HG03103 (cell line): ENCODE results near the gene PLPPR1.
"Not testable (repeated sequence)": the region's sequence is repeated elsewhere in the genome, so short reads cannot be mapped to it uniquely, and the experiment has no call there.

Experiments used
- ATAC-seq: cut with Tn5 transposase; IDR thresholded peaks from one replicate; pipeline ENCODE4 v1.9.1; 2021; ENCODE audit warnings: low read depth; ENCODE audit not compliant: unreplicated experiment

Gene PLPPR1

GRCh38 chr9:101270302-101270701 lies 241.8 kb downstream of the PLPPR1 start:
- no peak for ATAC-seq

- ATAC-seq: no peak
Measured at GRCh38 chr9:101271102-101271501, 242.6 kb downstream of the PLPPR1 start.

GRCh38 chr9:101274971-101275768 lies 246.6 kb downstream of the PLPPR1 start:
- no peak for ATAC-seq

GRCh38 chr9:101275769-101276250 lies 247.3 kb downstream of the PLPPR1 start:
- ATAC-seq: no peak

- ATAC-seq: not testable (repeated sequence)
Measured at GRCh38 chr9:101291043-101291442, 262.5 kb downstream of the PLPPR1 start.

- ATAC-seq: no peak
Measured at GRCh38 chr9:101299901-101300300, 271.4 kb downstream of the PLPPR1 start.

- ATAC-seq: no peak
Measured at GRCh38 chr9:101307051-101307450, 278.5 kb downstream of the PLPPR1 start.

- ATAC-seq: no peak
Measured at GRCh38 chr9:101307524-101308213, 279.1 kb downstream of the PLPPR1 start.

- ATAC-seq: no peak
Measured at GRCh38 chr9:101309139-101309538, 280.6 kb downstream of the PLPPR1 start.

GRCh38 chr9:101311191-101311590 lies 282.7 kb downstream of the PLPPR1 start:
- no peak for ATAC-seq

GRCh38 chr9:101311758-101312420 lies 283.4 kb downstream of the PLPPR1 start:
- ATAC-seq: peak; percentile 90

GRCh38 chr9:101312661-101313060 lies 284.1 kb downstream of the PLPPR1 start:
- ATAC-seq: no peak

GRCh38 chr9:101315112-101315450 lies 286.6 kb downstream of the PLPPR1 start:
- ATAC-seq: no peak

GRCh38 chr9:101317735-101318134 lies 289.2 kb downstream of the PLPPR1 start:
- ATAC-seq: no peak

- no peak for ATAC-seq
Measured at GRCh38 chr9:101323129-101323528, 294.6 kb downstream of the PLPPR1 start.

- ATAC-seq: no peak
Measured at GRCh38 chr9:101324245-101324804, 295.8 kb downstream of the PLPPR1 start.

GRCh38 chr9:101325053-101325452 lies 296.5 kb downstream of the PLPPR1 start:
- no peak for ATAC-seq

- no peak for ATAC-seq
Measured at GRCh38 chr9:101326035-101326434, 297.5 kb downstream of the PLPPR1 start.

GRCh38 chr9:101326501-101326900 lies 298.0 kb downstream of the PLPPR1 start:
- ATAC-seq: no peak

GRCh38 chr9:101327422-101327909 lies 298.9 kb downstream of the PLPPR1 start:
- not testable (repeated sequence) for ATAC-seq

- ATAC-seq: no peak
Measured at GRCh38 chr9:101332362-101332761, 303.8 kb downstream of the PLPPR1 start.
